Islet precursor cell (in vitro differentiated cells): Measurements from ENCODE around the gene SSX7.
"Not testable (repeated sequence)": the region's sequence is repeated elsewhere in the genome, so short reads cannot be mapped to it uniquely, and the experiment has no call there.

Experiments used
- DNase-seq: peaks from one replicate; pipeline ENCODE4 v3.0.0-alpha.2; 2018

The SSX7 gene, protein sequence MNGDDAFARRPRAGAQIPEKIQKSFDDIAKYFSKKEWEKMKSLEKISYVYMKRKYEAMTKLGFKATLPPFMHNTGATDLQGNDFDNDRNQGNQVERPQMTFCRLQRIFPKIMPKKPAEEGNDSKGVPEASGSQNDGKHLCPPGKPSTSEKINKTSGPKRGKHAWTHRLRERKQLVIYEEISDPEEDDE

DNA sequence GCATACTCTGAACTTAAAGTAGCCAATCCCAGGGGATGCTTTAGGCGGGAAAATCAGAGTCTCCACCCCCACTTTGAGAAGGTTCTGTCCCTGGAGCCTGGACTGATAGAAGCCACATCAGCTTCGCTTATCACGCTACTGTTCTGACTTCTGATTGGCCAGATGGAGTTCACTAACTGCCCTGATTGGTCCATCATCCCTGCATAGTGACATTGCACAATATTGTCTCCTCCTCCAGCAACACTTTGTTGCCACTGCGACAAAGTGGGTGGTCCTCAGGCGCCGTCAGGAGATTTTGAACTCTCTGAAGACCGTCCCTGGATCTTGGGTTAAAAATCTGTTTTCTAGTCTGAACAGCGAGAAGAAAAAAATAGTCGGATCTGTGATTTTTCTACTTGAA is at the start of gene SSX7:
Gene SSX7 (minus strand): TSS at position 101 of the 400 bp plus-strand sequence. CDS start 1,428 bp downstream, outside the sequence.
- not testable (repeated sequence) for DNase-seq

DNA sequence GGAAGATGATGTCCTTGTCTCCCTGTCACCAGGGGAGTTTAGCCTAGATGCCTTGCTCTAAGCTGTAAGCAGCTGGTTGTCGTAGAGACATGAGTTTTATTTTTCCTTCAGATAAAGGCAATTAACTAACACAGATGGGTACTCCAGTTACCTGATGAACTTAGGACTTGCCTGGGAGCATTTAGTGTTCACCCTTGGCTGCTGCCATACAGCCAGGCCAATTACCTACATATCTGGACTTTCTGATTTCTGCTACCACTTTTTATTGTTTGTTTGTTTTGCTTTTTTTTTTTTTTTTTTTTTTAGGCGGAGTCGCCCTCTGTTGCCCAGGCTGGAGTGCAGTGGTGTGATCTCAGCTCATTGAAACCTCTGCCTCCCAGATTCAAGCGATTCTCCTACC is 37.3 kb upstream of the SSX7 start:
- not testable (repeated sequence) for DNase-seq

DNA sequence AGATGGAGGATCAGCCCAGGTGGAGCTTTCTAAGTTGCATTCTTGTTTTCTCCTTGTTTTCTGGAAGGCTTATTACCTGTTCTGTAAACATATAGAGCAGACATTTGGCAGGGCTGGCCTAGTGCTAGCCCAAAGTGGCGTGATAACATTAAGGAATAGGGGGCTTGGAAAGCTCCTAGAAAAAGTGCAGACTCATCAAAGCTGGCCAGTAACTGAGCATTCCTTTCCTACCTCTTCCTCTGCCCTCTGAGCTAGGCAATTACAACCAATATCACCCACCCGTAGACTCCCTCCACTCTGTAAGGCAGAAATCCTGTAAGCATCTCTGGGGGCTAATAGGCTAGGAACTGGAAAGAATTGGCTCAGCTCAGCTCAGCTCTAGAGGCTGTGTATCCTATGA is 7.5 kb upstream of the SSX7 start:
- not testable (repeated sequence) for DNase-seq

DNA sequence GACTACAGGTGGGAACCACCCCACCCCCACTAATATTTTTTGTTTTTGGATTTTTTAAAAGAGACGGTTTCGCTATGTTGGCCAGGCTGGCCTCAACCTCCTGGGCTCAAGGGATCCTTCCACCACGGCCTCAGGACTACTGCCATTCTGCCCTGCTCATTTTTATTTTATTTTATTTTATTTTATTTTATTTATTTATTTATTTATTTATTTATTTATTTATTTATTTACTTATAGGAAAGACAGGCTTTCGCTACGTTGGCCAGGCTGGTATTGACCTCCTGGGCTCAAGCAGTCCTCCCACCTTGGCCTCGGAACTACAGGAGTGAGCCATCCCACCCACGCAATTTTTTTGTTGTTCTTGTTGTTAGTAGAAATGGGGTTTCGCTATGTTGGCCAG is 775 bp upstream of the SSX7 start:
- DNase-seq, result not testable (repeated sequence)

DNA sequence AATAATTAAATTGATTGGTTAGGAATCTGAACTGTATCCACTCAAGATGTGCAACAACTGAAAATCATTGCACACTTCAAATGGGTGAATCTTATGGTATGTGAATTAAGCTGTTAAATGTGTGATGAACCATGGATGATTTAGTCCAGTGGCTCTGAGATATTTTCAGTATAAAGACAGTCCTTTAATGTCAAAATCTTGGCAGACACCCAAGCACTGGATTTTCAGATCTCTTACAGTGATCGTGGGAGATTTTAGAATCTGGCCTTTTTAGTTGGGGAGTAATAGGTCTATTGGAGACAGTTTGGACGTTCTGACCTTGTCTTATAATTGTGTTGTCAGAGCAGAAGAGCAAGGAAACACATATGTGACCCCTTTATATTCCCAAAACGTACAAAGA is 4.0 kb downstream of the SSX7 start:
- DNase-seq, result not testable (repeated sequence)

DNA sequence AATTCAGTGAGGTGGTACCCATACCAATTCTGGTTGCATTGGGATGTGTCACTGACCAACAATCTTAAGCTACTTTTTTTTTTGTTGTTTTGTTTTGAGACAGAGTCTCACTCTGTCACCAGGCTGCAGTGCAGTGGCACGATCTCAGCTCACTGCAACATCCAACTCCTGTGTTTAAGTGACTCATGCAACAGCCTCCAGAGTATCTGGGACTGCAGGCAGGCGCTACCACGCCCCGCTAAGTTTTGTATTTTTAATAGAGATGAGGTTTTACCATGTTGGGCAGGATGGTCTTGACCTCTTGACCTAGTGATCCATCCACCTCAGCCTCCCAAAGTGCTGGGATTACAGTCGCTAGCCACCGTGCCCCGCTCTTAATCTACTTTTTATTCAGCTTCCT is 5.7 kb downstream of the SSX7 start:
- not testable (repeated sequence) for DNase-seq

DNA sequence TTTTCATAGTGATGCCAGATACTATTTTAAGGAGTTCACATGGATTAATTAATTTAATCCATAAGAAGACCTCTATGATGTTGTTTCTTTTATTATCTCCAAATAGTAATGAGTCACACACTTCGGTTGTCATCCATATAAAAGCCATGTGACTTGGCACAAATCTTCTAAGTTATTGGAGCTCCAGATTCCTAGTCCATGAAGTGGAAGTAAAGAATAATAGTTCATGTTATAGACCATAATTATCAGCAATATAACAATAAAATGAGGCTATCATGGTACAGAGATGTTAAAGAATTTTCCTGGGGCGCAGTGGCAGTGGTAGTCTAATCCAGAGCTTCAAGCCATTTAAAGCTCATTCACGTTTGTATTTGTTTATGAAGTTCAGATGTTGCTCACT is 26.2 kb downstream of the SSX7 start:
- not testable (repeated sequence) for DNase-seq

DNA sequence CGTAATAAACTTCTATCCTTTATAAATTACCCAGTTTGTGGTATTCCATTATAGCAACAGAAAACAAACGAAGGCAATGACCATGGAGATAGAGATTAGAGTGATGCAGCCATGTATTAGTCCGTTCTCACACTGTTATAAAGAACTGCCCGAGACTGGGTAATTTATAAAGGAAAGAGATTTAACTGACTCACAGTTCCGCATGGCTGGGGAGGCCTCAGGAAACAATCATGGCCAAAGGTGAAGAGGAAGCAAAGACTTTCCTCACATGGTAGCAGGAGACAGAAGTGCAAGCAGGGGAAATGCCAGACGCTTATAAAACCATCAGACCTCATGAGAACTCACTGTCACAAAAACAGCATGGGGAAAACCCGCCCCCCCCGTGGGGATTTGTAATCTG is 34.0 kb downstream of the SSX7 start:
- DNase-seq, result not testable (repeated sequence)

DNA sequence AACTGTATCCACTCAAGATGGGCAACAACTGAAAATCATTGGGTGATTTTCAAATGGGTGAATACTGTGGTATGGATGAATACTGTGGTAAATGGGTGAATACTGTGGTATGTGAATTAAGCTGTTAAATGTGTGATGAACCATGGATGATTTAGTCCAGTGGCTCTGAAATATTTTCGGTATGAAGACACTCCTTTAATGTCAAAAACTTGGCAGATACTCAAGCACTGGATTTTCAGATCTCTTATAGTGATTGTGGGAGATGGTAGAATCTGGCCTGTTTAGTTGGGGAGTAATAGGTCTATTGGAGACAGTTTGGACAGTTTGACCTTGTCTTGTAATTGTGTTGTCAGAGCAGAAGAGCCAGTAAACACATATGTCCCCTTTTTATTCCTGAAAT is 45.7 kb downstream of the SSX7 start:
- no peak for DNase-seq

DNA sequence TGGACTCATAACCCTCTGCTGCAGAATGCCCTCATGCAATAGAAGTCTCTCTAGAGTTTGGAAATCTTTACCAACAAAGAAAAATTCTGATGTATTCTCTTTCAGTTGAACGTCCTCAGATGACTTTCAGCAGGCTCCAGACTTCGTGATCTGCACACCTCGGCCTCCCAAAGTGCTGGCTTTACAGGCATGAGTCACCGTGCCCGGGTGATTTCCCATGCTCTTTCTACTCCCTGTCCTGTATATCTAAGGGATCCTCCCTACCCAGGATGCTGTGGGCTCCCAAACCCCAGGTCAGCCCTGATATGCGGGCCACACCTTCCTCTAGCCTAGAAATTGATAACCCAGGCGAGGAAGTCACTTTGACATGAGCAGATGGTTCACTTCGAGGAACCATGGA is 51.5 kb downstream of the SSX7 start:
- not testable (repeated sequence) for DNase-seq

DNA sequence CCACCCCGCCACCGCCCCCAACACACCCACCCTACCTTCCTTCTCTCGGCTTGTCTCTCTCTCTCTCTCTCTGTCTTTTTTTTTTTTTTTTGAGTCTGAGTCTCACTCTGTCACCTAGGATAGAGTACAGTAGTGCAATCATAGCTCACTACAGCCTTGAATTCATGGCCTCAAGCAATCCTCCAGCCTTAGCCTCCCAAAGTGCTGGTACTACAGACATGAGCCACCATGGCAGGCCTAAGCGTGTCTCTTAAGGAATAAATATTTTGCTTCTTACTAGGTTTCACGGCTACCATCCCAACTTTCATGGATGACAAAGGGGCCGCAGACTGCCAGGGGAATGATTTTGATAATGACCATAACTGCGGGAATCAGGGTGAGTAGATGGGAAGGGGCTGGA is 55.8 kb downstream of the SSX7 start:
- DNase-seq, result no peak

DNA sequence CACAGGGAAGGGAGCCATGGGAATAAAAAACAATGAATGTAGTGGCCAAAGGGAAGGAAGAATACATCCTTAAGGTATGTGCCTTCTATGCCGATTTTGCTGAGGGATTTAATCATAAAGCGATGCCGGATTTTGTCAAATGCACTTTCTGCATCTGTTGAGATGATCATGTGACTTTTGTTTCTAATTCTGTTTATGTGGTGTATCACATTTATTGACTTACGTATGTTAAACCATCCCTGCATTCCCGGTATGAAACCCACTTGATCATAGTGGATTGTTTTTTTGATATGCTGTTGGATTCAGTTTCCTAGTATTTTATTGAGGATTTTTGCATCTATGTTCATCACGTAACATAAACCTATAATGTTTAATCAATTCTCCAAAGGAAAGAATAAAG is 60.0 kb downstream of the SSX7 start:
- no peak for DNase-seq
